T-helper 1 cell treated with Interleukin-12 subunit alpha and Interleukin-12 subunit beta and Interleukin-4 antibody, amounts not matched to agents 30 ng/mL and 1 ng/mL, for 36 hours (primary cell): ENCODE data around the gene MSX2. TPM values are rescaled to one million over a fixed set of nuclear protein-coding genes. Genes with fewer than 3 reads are reported as not detected.
"Not testable (repeated sequence)": the region's sequence is repeated elsewhere in the genome, so short reads cannot be mapped to it uniquely, and the experiment has no call there.

ENCODE experiments used
- intact Hi-C: fragments of 100-400 bp; cut with micrococcal nuclease; formaldehyde crosslinking; loops from one replicate; pipeline ENCODE4 v1.15.1; 2024
- total RNA-seq: library from RNA; stranded (reverse); gene quantifications from 2 replicates; pipeline ENCODE4 v1.2.3, GENCODE V29; 2022

The MSX2 gene
- total RNA-seq, 1 donor from 2014 or later: not detected

DNA sequence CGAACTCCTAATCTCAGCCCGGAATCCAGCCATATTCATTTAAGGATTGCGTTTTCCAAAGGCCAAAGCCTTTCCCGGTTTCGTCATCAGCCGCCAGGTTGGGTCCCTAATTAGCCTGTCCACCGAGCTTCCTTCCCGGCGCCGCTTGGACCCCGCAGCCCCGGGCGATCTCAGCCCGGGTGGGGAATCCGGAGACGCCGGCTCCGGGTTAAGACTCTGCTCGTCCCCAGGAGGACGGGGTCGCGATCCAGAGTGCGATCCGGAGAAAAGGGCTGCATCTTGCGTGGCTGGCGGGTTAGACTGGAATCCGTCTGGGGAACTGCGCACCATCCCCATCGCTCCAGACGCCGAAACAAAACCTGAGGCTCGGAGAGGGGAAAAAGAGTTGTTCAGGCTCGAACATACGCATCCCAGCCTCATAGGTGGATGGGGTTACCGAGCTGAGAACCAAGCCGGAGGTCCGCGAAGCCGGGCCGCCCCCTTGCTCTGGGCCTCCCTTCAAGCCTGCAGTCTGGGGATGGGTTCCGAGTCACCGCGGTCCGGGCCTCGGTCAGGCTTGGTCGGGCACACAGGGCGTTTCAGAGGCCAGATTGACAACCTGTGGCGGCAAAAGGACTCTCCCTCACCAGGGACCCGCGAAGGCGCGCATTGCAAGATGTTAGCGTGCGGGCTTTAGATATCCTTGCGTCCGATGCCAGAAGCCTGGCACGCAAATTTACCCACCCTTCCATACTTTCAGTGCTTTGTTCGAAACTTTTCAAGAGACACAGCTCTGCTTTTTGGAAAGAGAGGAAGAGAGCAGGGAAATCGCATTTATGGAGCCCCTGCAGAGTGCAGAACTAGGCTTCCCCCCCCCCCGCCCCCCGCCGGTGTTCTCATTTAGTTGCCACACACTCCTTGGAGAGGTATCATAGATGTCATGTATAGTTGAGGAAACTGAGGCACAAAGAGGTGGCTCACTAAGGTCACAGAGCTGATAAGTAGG is 7.9 kb downstream of the MSX2 start:
- intact Hi-C loops: no loop called here

DNA sequence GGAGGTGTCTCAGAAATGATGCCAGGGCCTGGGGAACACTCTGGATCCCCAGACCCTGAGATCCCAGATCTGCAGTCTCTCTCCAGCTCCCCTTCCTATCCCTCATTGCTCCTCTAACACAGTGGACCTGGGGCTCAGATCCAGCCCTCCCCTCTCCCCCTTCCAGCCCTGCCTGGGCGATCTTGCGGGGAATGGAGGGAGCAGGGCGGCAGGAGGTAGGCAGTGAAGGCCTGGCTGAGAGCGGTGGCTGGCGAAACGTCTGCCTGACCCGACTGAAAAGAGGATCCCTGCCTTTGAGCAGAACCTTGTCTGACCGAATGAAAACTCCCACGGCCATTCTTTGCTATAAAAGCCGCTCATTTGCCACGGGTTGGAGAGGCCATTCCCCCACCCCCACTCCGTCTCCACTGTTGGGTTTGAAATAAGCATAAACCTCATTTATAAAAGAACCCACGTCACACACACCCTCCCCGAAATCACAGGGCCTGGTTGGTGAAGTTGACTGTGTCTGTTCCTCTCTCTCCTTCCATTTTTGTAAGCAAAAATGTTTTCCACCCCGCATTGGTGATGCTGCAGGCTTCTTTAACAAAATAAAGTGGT is 8.8 kb downstream of the MSX2 start:
- intact Hi-C loops: no loop called here

DNA sequence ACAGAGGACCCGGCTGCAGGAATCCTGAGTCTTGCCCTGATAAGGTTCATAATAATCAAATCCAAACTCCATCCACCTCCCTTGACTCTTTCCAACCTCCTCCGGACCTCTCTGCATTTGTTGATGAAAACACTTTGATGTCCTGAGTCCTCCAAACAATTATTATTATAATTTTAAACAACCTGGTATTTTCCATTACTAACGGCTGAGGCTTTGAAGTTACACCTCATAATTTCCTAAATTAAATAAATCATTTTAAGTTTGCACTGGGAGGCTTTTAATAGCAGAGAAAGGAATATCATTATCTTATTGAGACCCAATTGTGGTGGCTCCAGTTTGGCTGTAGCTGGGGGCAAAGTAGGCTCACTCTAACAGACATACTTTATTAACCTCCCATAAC is 9.5 kb downstream of the MSX2 start:
- intact Hi-C loops: no loop called here

DNA sequence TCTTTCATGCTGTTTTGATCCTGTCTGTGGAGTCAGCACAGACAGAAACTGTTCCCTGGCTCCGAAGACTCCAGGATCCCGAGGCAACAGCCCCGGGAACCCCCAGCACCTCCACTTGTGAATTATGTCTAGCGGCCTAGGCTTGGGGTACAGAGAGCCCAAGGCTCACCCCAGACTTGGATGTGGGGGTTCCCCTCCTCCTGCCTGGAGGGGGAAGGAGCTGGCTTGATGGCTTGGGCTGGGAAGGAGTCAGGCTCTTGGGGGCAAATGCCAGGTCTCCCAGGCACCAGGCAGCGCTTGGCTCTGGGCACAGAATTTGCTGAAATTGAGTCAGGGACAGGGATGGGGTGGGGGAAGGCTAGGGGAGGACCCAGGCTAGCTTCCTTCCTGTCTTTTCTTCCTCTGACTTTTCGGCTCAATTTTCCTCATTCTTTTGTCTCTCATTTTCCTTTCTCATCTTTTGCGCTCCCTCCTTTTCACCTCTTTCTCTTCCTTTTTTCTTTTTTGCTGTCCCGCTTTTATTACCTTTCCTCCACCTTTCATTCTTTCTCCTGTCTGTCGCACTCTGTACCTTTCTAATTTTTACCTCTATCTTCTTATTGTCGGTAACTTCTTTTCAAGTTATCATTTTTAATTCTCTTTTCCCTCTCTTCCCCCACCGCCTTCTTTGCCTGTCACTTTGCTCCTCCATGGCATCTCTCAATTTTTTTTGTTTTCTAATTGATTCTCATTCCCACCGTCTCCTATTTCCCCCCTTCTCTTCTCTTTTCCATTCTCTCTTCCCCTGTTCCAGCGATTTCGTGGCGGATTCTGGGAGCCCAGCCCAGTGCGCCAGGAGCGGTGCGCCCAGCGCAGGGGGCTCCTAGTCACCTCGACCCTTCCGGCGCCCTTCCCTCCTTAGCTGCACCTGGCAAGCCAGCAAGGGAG is 10.5 kb downstream of the MSX2 start:
- intact Hi-C loops: no loop called here

DNA sequence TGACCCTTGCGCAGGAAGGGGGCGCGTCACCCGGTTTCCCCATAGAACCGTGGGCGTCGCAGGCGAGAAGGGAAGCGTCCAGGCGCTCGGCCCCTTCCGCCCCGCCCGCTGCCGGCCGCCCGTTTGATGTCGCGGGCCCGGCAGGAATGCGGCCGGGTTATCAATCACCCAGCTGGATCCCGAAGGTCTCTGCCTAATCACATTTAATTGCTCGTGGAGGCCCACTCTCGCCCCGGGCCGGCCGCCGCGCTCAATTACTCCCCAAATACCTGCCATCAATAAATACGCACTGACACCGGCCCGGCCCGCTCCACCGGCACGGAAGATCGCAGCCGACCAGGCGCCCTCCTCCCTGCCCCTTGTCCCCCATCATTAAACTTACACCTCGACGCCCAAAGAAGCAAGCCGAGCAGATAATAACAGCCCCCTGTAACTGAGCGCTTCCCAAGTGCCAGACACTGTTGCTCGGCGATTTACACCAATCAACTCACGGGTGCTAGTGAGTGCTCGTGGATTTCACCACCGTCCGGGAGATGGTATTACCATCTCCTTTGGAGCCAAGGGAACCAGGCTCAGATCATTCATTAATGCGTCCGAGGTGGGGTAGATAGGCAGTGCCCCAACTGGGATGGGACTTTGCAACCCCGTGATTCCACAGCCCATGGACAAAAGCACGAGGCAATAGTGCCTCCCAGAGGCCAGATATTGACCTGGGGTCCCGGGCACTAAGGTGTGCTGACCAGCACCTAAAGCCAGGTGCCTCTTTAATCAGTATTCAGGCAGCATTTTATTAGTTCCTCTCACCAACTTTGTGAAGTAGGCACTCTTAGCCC is 11.3 kb downstream of the MSX2 start:
- intact Hi-C loops: no loop called here

DNA sequence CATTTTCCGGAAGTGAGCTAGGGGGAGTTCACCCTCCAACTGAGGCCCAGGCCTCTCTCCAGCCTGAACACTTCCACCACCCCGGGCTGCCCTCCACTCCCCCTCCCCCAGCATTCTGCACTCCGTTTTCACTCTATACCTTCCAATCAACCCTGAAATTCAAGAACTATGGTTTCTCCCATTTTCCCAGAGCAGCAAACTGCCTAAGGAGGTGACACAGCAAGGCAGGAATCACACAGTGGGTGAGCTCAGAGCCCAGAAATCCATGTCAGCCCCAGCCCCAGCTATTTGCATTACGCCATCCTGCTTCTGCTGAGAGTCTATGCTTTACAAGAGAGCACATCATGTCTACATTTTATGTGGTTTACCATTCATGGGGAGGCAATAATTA is 11.9 kb downstream of the MSX2 start:
- intact Hi-C loops: no loop called here

DNA sequence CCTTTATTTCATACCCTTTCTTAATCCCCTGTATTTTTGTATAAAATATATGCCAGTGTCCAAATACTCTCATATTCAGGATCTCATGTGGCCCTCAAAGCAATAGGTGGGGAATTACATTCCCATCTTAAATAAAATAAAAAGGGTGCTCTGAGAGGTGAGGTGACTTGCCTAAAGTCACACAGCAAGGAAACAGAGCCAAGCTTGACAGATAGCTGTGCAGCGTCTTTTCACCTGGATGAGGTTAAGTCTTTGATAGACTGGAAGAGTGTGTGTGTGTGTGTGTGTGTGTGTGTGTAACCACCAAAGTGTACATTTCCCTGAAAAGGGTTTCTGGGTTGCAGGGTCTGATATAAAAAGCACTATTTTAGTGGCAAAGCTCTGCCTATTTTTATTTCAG is 12.4 kb downstream of the MSX2 start:
- intact Hi-C loops: no loop called here

DNA sequence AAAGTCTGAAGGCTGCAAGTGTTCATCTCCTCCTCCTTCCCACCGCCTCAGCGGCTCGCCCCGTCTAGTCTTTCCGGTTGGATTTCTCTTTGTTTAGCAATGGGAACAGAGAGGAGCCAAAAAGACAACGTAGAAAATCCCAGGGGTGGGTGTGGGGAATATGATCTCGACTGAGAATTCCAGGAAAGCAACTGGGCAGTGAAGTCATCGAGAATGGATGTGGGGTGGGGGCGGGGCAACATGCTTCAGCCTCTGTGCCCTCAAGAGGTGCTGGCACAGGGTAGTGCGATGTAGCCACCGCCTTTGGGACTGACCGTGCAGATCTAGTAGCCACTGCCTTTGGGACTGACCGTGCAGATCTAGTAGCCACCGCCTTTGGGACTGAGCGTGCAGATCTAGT is 12.9 kb downstream of the MSX2 start:
- intact Hi-C loops: no loop called here

DNA sequence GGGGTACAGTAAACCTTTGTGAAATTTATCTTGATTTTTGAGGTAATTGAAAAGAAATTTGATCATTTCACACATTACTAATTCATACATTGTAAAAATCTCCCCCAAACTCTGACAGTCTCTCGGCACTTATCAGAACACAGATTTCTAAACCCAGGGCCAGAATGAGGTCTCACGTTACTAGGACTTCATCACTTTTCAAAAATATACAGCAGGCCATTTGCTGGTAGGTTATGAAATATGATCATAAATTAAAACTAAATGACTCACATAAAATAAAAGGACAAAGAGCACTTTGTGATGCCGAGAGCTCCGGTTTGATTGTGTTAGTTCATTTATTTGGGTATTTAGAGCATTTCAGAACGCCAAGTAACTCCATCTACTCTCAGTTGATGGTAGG is 17.0 kb downstream of the MSX2 start:
- intact Hi-C loops: no loop called here

DNA sequence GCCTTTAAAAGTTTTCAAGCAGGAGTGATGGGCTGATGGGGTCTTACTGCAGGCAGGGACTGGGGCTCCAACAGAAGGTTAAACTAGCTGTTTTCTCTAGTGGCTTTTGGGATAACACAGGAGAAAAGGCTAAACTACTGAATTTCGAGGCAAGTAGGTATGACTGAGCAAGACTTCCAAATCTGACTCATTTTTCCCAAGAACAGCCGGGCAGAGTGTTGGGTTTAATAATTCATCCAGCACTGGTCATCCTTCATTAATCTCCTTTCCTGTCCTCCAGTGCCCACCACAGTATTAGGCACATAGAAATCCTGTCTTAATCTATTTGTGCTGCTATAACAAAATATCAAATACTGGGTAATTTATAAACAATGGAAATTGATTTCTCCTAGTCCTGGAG is 20.5 kb downstream of the MSX2 start:
- intact Hi-C loops: no loop called here

DNA sequence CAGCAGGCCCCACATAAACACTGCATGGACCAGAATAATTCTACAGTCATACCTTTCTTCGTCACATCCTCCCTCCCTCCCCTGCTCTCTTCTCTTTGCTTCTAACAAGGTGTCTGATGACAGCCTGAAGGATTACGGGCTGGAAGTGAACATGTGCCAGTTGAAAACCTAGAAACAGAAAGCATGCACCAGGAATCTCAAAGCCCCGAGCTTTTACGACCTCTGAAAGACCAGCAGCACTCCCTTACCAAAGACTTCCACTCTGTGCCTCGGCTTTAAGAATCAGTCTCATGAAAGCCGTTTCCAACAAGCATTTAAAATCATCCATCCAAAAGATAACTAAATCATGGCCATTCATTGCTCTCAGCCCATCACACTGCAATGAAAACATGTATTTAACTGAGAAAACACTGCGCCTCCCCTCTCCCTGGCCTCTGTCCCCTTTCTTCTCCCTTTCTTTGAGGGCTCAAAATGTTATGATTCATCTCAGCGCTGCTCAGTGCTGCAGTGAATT is 21.3 kb downstream of the MSX2 start:
- intact Hi-C loops: no loop called here

DNA sequence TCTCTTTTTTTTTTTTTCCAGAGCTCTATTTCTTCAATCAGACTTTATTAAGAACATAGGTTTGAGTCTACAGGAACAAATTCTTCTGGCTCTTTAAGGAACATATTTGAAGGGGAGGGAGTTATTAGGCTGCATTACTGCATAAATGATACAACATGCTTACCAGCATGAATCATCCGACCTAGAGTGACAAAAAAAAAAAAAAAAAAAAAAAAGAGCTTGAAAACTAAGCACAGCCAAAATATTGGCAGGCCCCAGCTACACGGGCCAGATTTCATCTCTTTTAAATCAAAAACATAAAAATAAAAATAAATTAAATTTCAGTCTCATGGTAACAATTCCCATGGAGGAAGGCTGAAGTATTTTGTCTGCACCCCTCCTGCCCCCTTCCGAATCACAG is 26.3 kb downstream of the MSX2 start:
- intact Hi-C loops: no loop called here

DNA sequence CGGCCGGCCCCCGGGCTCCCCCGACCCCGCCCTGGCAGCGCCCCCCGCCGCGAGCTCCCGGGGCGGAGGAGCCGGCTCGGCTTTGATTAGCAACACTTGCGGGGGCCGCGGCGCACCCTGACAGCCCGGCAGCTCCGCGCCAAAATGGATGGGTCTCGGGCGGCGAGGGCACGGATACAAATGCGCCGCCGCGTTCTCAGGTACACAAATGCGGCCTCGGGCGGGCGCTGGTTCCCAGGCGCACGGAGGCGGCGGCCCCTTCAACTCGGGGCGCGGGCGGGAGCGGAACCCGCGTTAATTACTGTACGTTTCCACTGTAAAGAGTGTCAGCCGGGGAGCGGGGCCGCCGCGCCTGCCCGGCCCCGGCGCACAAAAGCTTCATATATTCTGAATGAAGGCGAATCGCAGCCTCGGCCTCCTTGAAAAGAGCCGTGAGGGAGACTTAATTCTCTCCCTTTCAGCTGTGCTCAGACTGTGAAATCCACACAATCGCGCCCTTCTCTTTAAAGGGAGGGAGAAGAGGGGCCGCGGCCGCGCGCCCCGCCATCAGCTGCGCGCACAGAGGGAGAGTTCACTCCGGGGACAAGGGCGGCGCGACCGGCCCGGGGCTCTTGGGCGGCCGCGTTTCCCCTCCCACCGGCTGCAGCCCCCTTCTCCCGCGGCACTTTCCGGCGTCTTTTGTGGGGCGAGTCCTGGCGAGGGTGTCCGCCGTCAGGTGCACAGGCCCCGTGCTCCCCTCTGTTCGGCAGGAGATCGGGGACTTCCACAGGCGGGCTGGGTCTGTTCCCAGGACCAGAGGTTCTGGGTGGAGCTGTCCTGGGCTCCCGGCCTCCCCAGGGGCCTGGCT is 27.0 kb downstream of the MSX2 start:
- intact Hi-C loops: no loop called here

DNA sequence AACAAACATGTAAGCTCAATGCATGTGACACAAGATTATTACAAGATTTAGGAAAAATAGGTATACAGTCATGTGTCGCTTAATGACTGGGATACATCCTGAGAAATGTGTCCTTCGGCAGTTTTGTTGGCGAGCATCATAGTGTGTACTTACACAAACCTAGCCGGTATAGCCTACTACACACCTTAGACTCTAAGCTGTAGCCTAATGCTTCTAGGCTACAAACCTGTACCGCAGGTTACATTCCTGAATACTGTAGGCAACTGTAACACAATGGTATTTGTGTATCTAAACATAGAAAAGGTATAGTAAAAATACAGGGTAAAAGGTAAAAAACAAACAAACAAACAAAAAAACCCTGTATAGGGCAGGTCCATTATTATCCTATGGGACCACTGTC is 27.7 kb downstream of the MSX2 start:
- intact Hi-C loops: no loop called here

DNA sequence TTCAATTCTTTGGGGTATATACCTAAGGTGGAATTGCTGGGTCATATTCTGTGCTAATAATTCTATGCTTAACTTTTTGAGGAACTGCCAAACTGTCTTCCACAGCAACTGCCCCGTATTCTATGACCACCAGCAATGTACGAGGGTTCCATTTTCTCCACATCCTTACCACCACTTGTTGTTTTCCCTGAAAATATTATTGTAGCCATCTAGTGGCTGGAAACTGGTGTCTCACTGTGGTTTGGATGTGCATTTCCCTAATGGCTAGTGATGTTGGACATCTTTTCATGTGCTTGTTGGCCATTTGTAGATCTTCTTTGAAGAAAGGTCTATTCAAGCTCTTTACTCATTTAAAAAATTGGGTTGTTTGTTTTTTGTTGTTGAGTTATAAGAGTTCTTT is 30.7 kb downstream of the MSX2 start:
- intact Hi-C loops: no loop called here

DNA sequence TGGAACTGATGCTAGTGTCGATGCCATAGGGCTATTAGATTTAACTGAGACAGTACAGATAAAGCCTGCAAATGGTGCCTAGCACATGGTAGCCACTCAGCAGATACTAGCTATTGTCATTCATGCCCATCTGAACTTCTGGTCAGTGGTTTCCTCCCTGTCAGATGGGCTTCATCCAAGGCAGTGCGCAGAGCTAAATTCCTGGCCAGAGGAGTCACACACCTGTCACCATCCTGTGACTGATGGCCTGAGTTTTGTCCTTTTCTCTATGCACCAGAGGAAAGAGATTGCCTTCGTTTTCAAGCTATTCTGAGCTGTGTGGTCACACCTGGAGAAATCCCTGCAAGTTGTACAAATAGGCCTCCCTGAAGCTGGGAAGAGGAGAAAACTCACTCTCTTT is 34.7 kb downstream of the MSX2 start:
- intact Hi-C loops: no loop called here

DNA sequence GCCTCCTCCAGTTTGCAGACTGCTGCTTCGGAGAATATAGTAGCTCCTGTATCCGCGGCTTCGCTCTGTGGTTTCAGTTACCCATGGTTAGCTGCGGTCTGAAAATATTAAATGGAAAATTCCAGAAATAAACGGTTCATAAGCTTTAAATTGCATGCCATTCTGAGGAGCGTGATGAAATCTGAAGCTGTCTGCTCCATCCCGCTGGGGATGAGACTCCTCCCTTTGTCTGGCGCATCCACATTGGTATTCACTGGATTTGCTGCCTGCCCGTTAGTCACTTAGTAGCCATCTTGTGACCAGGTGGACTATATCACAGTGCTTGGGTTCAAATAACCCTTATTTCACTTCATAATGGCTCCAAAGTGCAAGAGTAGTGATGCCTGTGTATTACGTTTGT is 36.3 kb downstream of the MSX2 start:
- intact Hi-C loops: no loop called here

DNA sequence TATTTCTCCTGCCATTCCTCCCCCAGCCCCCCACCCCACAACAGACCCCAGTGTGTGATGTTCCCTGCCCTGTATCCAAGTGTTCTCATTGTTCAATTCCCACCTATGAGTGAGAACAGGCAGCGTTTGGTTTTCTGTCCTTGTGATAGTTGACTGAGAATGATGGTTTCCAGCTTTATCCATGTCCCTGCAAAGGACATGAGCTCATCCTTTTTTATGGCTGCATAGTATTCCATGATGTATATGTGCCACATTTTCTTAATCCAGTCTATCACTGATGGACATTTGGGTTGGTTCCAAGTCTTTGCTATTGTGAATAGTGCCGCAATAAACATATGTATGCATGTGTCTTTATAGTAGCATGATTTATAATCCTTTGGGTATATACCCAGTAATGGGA is 37.0 kb downstream of the MSX2 start:
- intact Hi-C loops: not testable (repeated sequence)

DNA sequence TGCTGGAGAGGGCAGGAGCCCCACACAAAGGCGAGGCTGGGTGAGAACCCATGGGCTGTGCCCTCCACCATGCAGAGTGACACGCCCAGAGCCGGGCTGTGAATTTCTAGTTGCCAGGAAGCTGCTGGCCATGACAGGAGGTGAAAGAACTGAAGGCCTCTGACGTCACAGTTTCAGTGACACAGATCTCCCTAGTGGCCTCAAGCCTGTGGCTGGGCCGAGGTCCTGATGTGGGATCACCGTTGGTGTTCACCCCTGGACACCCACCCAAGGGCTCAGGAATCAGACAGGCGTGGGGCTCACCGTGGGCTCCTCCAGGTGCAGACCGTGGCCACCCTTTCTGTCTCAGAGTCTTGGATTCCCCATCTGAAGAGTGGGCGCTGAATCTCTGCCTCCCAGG is 39.9 kb downstream of the MSX2 start:
- intact Hi-C loops: no loop called here

DNA sequence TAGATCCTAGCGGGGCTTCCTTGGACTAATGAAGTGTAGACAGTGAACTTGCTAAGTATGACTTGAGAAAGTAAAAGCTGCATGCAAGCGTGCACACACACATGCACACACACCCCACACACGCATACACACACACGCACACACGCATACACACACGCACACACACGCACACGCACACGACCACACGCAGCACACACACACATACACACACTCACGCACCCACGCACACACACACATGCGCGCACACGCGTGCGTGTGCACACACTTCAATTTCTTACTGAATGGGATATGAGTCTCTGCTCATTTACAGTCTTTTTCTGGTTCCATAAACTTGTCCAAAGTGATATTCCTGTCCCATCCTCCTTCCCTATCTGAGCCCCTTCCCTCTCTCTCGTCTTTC is 41.2 kb downstream of the MSX2 start:
- intact Hi-C loops: no loop called here
